ENCODE data around the gene DRD4. TPM values are rescaled to one million over a fixed set of nuclear protein-coding genes. Genes with fewer than 3 reads are reported as not detected.
A peak's percentile ranks its signal among the peaks of the same experiment; 100 is the strongest.
"Not testable (repeated sequence)": the region's sequence is repeated elsewhere in the genome, so short reads cannot be mapped to it uniquely, and the experiment has no call there.

DRD4 gene
- total RNA-seq, 1 donor from 2014 or later = 0.28 TPM

GRCh38 chr11:637593-638521, 788 bp downstream of the DRD4 start:
- Mint-ChIP-seq H3K36me3 (ENCODE audit: low read depth) (peaks cover 7% of the 10 kb centered on the region), H3K4me1 (peaks cover 10% of the 10 kb centered on the region), H3K27ac (peak overlapping the region; percentile 51), H3K4me3 (peak overlapping the region; percentile 49), H3K27me3 (peaks cover 27% of the 10 kb centered on the region), H3K9me3 (no peaks in the 10 kb centered on the region)
- intact Hi-C loops (cut with micrococcal nuclease) = no loop called here
- no peak for DNase-seq

- peak overlapping the region; percentile 26 for H3K4me3 Mint-ChIP-seq
- peaks cover 27% of the 10 kb centered on the region for H3K27me3 Mint-ChIP-seq
- peaks cover 7% of the 10 kb centered on the region for H3K36me3 Mint-ChIP-seq (ENCODE audit: low read depth)
- no peaks in the 10 kb centered on the region for H3K9me3 Mint-ChIP-seq
- peaks cover 10% of the 10 kb centered on the region for H3K4me1 Mint-ChIP-seq
- H3K27ac Mint-ChIP-seq = no peak overlapping the region
- intact Hi-C loops (cut with micrococcal nuclease) = no loop called here
- no peak for DNase-seq
Observed at GRCh38 chr11:638631-639331, 1.7 kb downstream of the DRD4 start.

- Mint-ChIP-seq H3K36me3 (ENCODE audit: low read depth) (peaks cover 7% of the 10 kb centered on the region), H3K4me1 (peaks cover 10% of the 10 kb centered on the region), H3K27ac (no peak overlapping the region), H3K4me3 (no peak overlapping the region), H3K27me3 (peaks cover 27% of the 10 kb centered on the region), H3K9me3 (no peaks in the 10 kb centered on the region)
- intact Hi-C loops (cut with micrococcal nuclease) = no loop called here
- no peak for DNase-seq
Observed at GRCh38 chr11:639332-639955, 2.4 kb downstream of the DRD4 start.

GRCh38 chr11:640021-640706, 3.1 kb downstream of the DRD4 start:
- peaks cover 10% of the 10 kb centered on the region for H3K4me1 Mint-ChIP-seq
- H3K27me3 Mint-ChIP-seq = peaks cover 27% of the 10 kb centered on the region
- H3K9me3 Mint-ChIP-seq = no peaks in the 10 kb centered on the region
- H3K4me3 Mint-ChIP-seq = peak overlapping the region; percentile 21
- H3K36me3 Mint-ChIP-seq (ENCODE audit: low read depth) = peaks cover 7% of the 10 kb centered on the region
- H3K27ac Mint-ChIP-seq = no peak overlapping the region
- DNase-seq = no peak
- intact Hi-C loops (cut with micrococcal nuclease) = no loop called here

- Mint-ChIP-seq H3K27ac (no peak overlapping the region), H3K36me3 (ENCODE audit: low read depth) (peaks cover 7% of the 10 kb centered on the region), H3K27me3 (peaks cover 16% of the 10 kb centered on the region), H3K4me1 (peaks cover 8% of the 10 kb centered on the region), H3K9me3 (no peaks in the 10 kb centered on the region), H3K4me3 (no peak overlapping the region)
- no peak for DNase-seq
- intact Hi-C loops (cut with micrococcal nuclease) = no loop called here
Observed at GRCh38 chr11:641806-642370, 4.8 kb downstream of the DRD4 start.

GRCh38 chr11:643366-643765, 6.3 kb downstream of the DRD4 start:
- Mint-ChIP-seq H3K27ac (no peak overlapping the region), H3K36me3 (ENCODE audit: low read depth) (peaks cover 9% of the 10 kb centered on the region), H3K4me1 (peaks cover 4% of the 10 kb centered on the region), H3K4me3 (no peak overlapping the region), H3K9me3 (no peaks in the 10 kb centered on the region), H3K27me3 (peaks cover 10% of the 10 kb centered on the region)
- intact Hi-C loops (cut with micrococcal nuclease) = no loop called here
- no peak for DNase-seq

- peaks cover 4% of the 10 kb centered on the region for H3K4me1 Mint-ChIP-seq
- H3K27ac Mint-ChIP-seq = no peak overlapping the region
- no peak for DNase-seq
- H3K9me3 Mint-ChIP-seq = no peaks in the 10 kb centered on the region
- no peak overlapping the region for H3K4me3 Mint-ChIP-seq
- H3K36me3 Mint-ChIP-seq (ENCODE audit: low read depth) = peaks cover 9% of the 10 kb centered on the region
- intact Hi-C loops (cut with micrococcal nuclease) = no loop called here
- peaks cover 3% of the 10 kb centered on the region for H3K27me3 Mint-ChIP-seq
Observed at GRCh38 chr11:643849-644738, 7.0 kb downstream of the DRD4 start.

- Mint-ChIP-seq H3K36me3 (ENCODE audit: low read depth) (peaks cover 8% of the 10 kb centered on the region), H3K27ac (no peak overlapping the region), H3K4me1 (peaks cover 2% of the 10 kb centered on the region)
Observed at GRCh38 chr11:645536-645935, 8.5 kb downstream of the DRD4 start.

GRCh38 chr11:646214-646613, 9.1 kb downstream of the DRD4 start:
- no peak for DNase-seq
- peaks cover 11% of the 10 kb centered on the region for H3K36me3 Mint-ChIP-seq (ENCODE audit: low read depth)
- H3K27ac Mint-ChIP-seq = no peak overlapping the region
- no peaks in the 10 kb centered on the region for H3K9me3 Mint-ChIP-seq
- H3K27me3 Mint-ChIP-seq = no peaks in the 10 kb centered on the region
- no peak overlapping the region for H3K4me3 Mint-ChIP-seq
- intact Hi-C loops (cut with micrococcal nuclease) = no loop called here
- peaks cover 2% of the 10 kb centered on the region for H3K4me1 Mint-ChIP-seq

More at GRCh38 chr11:645536-645935, 8.5 kb downstream of the DRD4 start:
- no peaks in the 10 kb centered on the region for H3K27me3 Mint-ChIP-seq
- no peak overlapping the region for H3K4me3 Mint-ChIP-seq
- intact Hi-C loops (cut with micrococcal nuclease) = no loop called here
- DNase-seq = no peak
- no peaks in the 10 kb centered on the region for H3K9me3 Mint-ChIP-seq

GRCh38 chr11:647672-648158, 10.6 kb downstream of the DRD4 start:
- H3K9me3 Mint-ChIP-seq; H3K4me3 Mint-ChIP-seq; DNase-seq; intact Hi-C loops (cut with micrococcal nuclease); H3K27ac Mint-ChIP-seq; H3K27me3 Mint-ChIP-seq; H3K4me1 Mint-ChIP-seq: not testable (repeated sequence)
- peaks cover 19% of the 10 kb centered on the region for H3K36me3 Mint-ChIP-seq (ENCODE audit: low read depth)

- H3K9me3 Mint-ChIP-seq = no peaks in the 10 kb centered on the region
- no peak for DNase-seq
- H3K36me3 Mint-ChIP-seq (ENCODE audit: low read depth) = peaks cover 26% of the 10 kb centered on the region
- intact Hi-C loops (cut with micrococcal nuclease) = no loop called here
- no peak overlapping the region for H3K27ac Mint-ChIP-seq
- no peak overlapping the region for H3K4me3 Mint-ChIP-seq
- H3K27me3 Mint-ChIP-seq = no peaks in the 10 kb centered on the region
- no peaks in the 10 kb centered on the region for H3K4me1 Mint-ChIP-seq
Observed at GRCh38 chr11:650482-650881, 13.4 kb downstream of the DRD4 start.

GRCh38 chr11:653136-653535, 16.1 kb downstream of the DRD4 start:
- H3K4me3 Mint-ChIP-seq; intact Hi-C loops (cut with micrococcal nuclease); H3K27ac Mint-ChIP-seq; H3K9me3 Mint-ChIP-seq; H3K27me3 Mint-ChIP-seq; DNase-seq; H3K4me1 Mint-ChIP-seq: not testable (repeated sequence)
- H3K36me3 Mint-ChIP-seq (ENCODE audit: low read depth) = peaks cover 28% of the 10 kb centered on the region
